WTC11 (cell line): ENCODE measurements around the gene NCAM2. TPM values are rescaled to one million over a fixed set of nuclear protein-coding genes. Genes with fewer than 3 reads are reported as not detected.

ENCODE experiments used
- ATAC-seq: fragments of 200-7000 bp; cut with Tn5 transposase; 2 replicates; pipeline ENCODE4 v1.10.0; 2021; ENCODE audit warnings: mild to moderate bottlenecking, moderate library complexity
- CTCF ChIA-PET: fragments of 300-600 bp; sonication (Branson Sonifier 250); formaldehyde crosslinking; loops from one replicate; lab custom pipeline; 2021; ENCODE audit warnings: antibody characterized with exemption; lab: Charles Lee
- POLR2A ChIA-PET: fragments of 350-600 bp; sonication (Branson Sonifier 250); formaldehyde crosslinking; loops from one replicate; lab custom pipeline; 2021; ENCODE audit warnings: antibody characterized with exemption; lab: Charles Lee
- DNase-seq: peaks from one replicate; pipeline ENCODE4 v3.0.0; 2021; ENCODE audit warnings: low spot score
- H3K27ac Mint-ChIP-seq: 2 replicates; pipeline ENCODE4 v1.8.0; 2021; ENCODE audit warnings: mixed read lengths
- H3K27me3 Mint-ChIP-seq: 2 replicates; pipeline ENCODE4 v1.8.0; 2021; ENCODE audit warnings: low read depth, mild to moderate bottlenecking, moderate library complexity, mixed read lengths
- H3K36me3 Mint-ChIP-seq: 2 replicates; pipeline ENCODE4 v1.8.0; 2021; ENCODE audit warnings: mixed read lengths
- H3K4me1 Mint-ChIP-seq: 2 replicates; pipeline ENCODE4 v1.8.0; 2022; ENCODE audit warnings: mixed read lengths
- H3K4me3 Mint-ChIP-seq: 2 replicates; pipeline ENCODE4 v1.8.0; 2021; ENCODE audit warnings: mild to moderate bottlenecking, moderate library complexity, mixed read lengths
- H3K9me3 Mint-ChIP-seq: 2 replicates; pipeline ENCODE4 v1.8.0; 2021; ENCODE audit warnings: mixed read lengths
- ATF3 ChIP-seq: sonication (generic); formaldehyde crosslinking; conservative IDR thresholded peaks from 2 replicates; pipeline ENCODE4 v1.8.1; 2022; ENCODE audit warnings: mild to moderate bottlenecking, missing genetic modification reagents
- CREM ChIP-seq: sonication (generic); formaldehyde crosslinking; IDR thresholded peaks from 2 replicates; pipeline ENCODE4 v1.8.1; 2022; ENCODE audit warnings: mild to moderate bottlenecking, missing genetic modification reagents, moderate library complexity
- ERG ChIP-seq: fragments of 250-450 bp; sonication (Bioruptor Pico); IDR thresholded peaks from 2 replicates; pipeline ENCODE4 v1.8.0; 2021; ENCODE audit warnings: mild to moderate bottlenecking
- ESRRA ChIP-seq: sonication (generic); formaldehyde crosslinking; IDR thresholded peaks from 2 replicates; pipeline ENCODE4 v1.8.1; 2022; ENCODE audit warnings: mild to moderate bottlenecking, missing genetic modification reagents, borderline replicate concordance
- FOXJ3 ChIP-seq: sonication (generic); formaldehyde crosslinking; IDR thresholded peaks from 2 replicates; pipeline ENCODE4 v1.9.0; 2021; ENCODE audit warnings: missing genetic modification reagents, mild to moderate bottlenecking, borderline replicate concordance
- GTF2I ChIP-seq: fragments of 250-450 bp; sonication (Bioruptor Pico); conservative IDR thresholded peaks from 2 replicates; pipeline ENCODE4 v1.4.0; 2021; ENCODE audit warnings: mild to moderate bottlenecking
- NFATC4 ChIP-seq: fragments of 250-450 bp; sonication (Bioruptor Pico); IDR thresholded peaks from 2 replicates; pipeline ENCODE4 v1.9.0; 2021; ENCODE audit warnings: mild to moderate bottlenecking
- OVOL2 ChIP-seq: fragments of 250-450 bp; sonication (Bioruptor Pico); IDR thresholded peaks from 2 replicates; pipeline ENCODE4 v1.9.0; 2021; ENCODE audit warnings: mild to moderate bottlenecking, borderline replicate concordance
- PRRX2 ChIP-seq: fragments of 250-450 bp; sonication (Bioruptor Pico); IDR thresholded peaks from 2 replicates; pipeline ENCODE4 v1.8.0; 2021; ENCODE audit warnings: mild to moderate bottlenecking
- SMAD3 ChIP-seq: sonication (generic); formaldehyde crosslinking; IDR thresholded peaks from 2 replicates; pipeline ENCODE4 v1.8.0; 2022; ENCODE audit warnings: missing genetic modification reagents, mild to moderate bottlenecking, borderline replicate concordance
- SMAD4 ChIP-seq: sonication (generic); formaldehyde crosslinking; IDR thresholded peaks from 2 replicates; pipeline ENCODE4 v1.8.0; 2022; ENCODE audit warnings: mild to moderate bottlenecking, missing genetic modification reagents
- TEAD4 ChIP-seq: sonication (generic); formaldehyde crosslinking; IDR thresholded peaks from 2 replicates; pipeline ENCODE4 v1.8.0; 2022; ENCODE audit warnings: mild to moderate bottlenecking, missing genetic modification reagents
- ZMAT4 ChIP-seq: fragments of 250-450 bp; sonication (Bioruptor Pico); IDR thresholded peaks from 2 replicates; pipeline ENCODE4 v1.9.0; 2021; ENCODE audit warnings: mild to moderate bottlenecking
- ZNF138 ChIP-seq: sonication (generic); formaldehyde crosslinking; conservative IDR thresholded peaks from 2 replicates; pipeline ENCODE4 v1.8.1; 2022; ENCODE audit warnings: mild to moderate bottlenecking, moderate library complexity, missing genetic modification reagents
- ZNF416 ChIP-seq: fragments of 250-450 bp; sonication (Bioruptor Pico); IDR thresholded peaks from 2 replicates; pipeline ENCODE4 v1.9.0; 2021; ENCODE audit warnings: mild to moderate bottlenecking, inconsistent platforms
- ZNF423 ChIP-seq: fragments of 250-450 bp; sonication (Bioruptor Pico); IDR thresholded peaks from 2 replicates; pipeline ENCODE4 v2.1.2; 2022; ENCODE audit warnings: mild to moderate bottlenecking, moderate library complexity
- ZNF532 ChIP-seq: fragments of 250-450 bp; sonication (Bioruptor Pico); IDR thresholded peaks from 2 replicates; pipeline ENCODE4 v1.9.0; 2021; ENCODE audit warnings: mild to moderate bottlenecking, borderline replicate concordance
- total RNA-seq: library from RNA; stranded (reverse); gene quantifications from 3 replicates; pipeline ENCODE4 v1.2.3, GENCODE V29; 2021
- TF ChIP-seq, protein P1 (sequence below): sonication (generic); formaldehyde crosslinking; IDR thresholded peaks from 2 replicates; pipeline ENCODE4 v1.8.1; 2023; ENCODE audit warnings: mild to moderate bottlenecking, missing genetic modification reagents, borderline replicate concordance
- TF ChIP-seq, protein P2 (sequence below): sonication (generic); formaldehyde crosslinking; IDR thresholded peaks from 2 replicates; pipeline ENCODE4 v1.8.1; 2022; ENCODE audit warnings: low read depth, missing genetic modification reagents, borderline replicate concordance
- TF ChIP-seq, protein P3 (sequence below): sonication (generic); formaldehyde crosslinking; IDR thresholded peaks from 2 replicates; pipeline ENCODE4 v1.8.1; 2022; ENCODE audit warnings: missing genetic modification reagents, borderline replicate concordance

NCAM2 gene
- total RNA-seq, 1 experiment from 2014 or later: 1.6 TPM

GRCh38 chr21:21137986-21138385 lies 139.8 kb downstream of the NCAM2 start:
- no peak for DNase-seq
- Mint-ChIP-seq H3K9me3 (no peaks in the 10 kb centered on the region), H3K36me3 (no peaks in the 10 kb centered on the region), H3K4me3 (no peak overlapping the region), H3K27ac (no peak overlapping the region), H3K27me3 (no peaks in the 10 kb centered on the region), H3K4me1 (0 out of 2 replicates have a peak, but pooled peaks cover 2% of the 10 kb centered on the region)
- TF ChIP-seq CREM (CRISPR knock-in tag) (no peak), NFATC4 (CRISPR knock-in tag) (no peak), ESRRA (CRISPR knock-in tag) (no peak)
- ChIA-PET CTCF (no interaction called here), POLR2A (no interaction called here)
- ATAC-seq: no peak

DNA sequence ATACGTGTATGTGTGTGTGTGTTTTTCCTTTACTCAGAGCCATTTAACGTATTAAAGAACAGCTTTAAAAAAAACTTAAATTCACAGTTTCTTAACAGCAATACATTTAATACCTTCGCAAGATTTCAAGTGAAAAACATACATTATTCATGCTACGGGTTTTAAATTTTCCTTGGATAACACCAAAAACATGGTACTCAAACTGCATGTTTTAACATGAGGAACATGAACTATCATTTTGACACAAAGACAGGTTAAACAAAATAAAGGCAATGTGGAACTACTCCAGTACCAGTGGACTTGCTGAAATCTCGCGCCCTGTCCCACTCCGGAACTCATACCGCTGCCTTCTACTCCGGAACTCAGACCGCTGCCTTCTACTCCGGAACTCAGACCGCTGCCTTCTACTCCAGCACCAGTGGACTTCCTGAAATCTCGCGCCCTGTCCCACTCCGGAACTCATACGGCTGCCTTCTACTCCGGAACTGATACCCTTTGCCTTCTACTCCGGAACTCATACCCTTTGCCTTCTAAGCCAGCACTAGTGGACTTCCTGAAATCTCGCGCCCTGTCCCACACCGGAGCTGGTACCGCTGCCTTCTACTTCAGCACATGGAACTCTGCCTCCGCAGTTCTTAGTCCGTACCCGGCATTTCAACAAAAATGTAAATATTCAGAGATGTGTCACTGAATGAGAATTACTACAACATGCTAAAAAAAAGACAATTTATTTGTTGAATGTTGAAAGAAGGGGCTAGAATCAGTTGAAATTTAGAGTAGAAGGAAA lies 148.6 kb downstream of the NCAM2 start:
- Mint-ChIP-seq H3K27me3 (no peaks in the 10 kb centered on the region), H3K9me3 (no peaks in the 10 kb centered on the region), H3K4me1 (peaks cover 5% of the 10 kb centered on the region; the same call in 1 of the 2 replicates), H3K36me3 (no peaks in the 10 kb centered on the region), H3K27ac (no peak overlapping the region), H3K4me3 (no peak overlapping the region)
- DNase-seq (no peak), ATAC-seq (no peak)
- CTCF ChIA-PET: no interaction called here
- POLR2A ChIA-PET: no interaction called here
- TF ChIP-seq SMAD3 (no peak), ZNF138 (CRISPR knock-in tag) (no peak), SMAD4 (CRISPR knock-in tag) (no peak), ZNF423 (no peak), FOXJ3 (no peak), OVOL2 (CRISPR knock-in tag) (no peak), ZNF416 (CRISPR knock-in tag) (no peak), GTF2I (CRISPR knock-in tag) (no peak), ZMAT4 (CRISPR knock-in tag) (no peak), ZNF532 (no peak), PRRX2 (CRISPR knock-in tag) (no peak), ATF3 (CRISPR knock-in tag) (no peak), ERG (CRISPR knock-in tag) (no peak), TEAD4 (CRISPR knock-in tag) (no peak)
- TF ChIP-seq, protein P1, sequence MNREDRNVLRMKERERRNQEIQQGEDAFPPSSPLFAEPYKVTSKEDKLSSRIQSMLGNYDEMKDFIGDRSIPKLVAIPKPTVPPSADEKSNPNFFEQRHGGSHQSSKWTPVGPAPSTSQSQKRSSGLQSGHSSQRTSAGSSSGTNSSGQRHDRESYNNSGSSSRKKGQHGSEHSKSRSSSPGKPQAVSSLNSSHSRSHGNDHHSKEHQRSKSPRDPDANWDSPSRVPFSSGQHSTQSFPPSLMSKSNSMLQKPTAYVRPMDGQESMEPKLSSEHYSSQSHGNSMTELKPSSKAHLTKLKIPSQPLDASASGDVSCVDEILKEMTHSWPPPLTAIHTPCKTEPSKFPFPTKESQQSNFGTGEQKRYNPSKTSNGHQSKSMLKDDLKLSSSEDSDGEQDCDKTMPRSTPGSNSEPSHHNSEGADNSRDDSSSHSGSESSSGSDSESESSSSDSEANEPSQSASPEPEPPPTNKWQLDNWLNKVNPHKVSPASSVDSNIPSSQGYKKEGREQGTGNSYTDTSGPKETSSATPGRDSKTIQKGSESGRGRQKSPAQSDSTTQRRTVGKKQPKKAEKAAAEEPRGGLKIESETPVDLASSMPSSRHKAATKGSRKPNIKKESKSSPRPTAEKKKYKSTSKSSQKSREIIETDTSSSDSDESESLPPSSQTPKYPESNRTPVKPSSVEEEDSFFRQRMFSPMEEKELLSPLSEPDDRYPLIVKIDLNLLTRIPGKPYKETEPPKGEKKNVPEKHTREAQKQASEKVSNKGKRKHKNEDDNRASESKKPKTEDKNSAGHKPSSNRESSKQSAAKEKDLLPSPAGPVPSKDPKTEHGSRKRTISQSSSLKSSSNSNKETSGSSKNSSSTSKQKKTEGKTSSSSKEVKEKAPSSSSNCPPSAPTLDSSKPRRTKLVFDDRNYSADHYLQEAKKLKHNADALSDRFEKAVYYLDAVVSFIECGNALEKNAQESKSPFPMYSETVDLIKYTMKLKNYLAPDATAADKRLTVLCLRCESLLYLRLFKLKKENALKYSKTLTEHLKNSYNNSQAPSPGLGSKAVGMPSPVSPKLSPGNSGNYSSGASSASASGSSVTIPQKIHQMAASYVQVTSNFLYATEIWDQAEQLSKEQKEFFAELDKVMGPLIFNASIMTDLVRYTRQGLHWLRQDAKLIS (CRISPR knock-in tag): no peak
- TF ChIP-seq, protein P2, sequence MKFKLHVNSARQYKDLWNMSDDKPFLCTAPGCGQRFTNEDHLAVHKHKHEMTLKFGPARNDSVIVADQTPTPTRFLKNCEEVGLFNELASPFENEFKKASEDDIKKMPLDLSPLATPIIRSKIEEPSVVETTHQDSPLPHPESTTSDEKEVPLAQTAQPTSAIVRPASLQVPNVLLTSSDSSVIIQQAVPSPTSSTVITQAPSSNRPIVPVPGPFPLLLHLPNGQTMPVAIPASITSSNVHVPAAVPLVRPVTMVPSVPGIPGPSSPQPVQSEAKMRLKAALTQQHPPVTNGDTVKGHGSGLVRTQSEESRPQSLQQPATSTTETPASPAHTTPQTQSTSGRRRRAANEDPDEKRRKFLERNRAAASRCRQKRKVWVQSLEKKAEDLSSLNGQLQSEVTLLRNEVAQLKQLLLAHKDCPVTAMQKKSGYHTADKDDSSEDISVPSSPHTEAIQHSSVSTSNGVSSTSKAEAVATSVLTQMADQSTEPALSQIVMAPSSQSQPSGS (CRISPR knock-in tag): no peak
- TF ChIP-seq, protein P3, sequence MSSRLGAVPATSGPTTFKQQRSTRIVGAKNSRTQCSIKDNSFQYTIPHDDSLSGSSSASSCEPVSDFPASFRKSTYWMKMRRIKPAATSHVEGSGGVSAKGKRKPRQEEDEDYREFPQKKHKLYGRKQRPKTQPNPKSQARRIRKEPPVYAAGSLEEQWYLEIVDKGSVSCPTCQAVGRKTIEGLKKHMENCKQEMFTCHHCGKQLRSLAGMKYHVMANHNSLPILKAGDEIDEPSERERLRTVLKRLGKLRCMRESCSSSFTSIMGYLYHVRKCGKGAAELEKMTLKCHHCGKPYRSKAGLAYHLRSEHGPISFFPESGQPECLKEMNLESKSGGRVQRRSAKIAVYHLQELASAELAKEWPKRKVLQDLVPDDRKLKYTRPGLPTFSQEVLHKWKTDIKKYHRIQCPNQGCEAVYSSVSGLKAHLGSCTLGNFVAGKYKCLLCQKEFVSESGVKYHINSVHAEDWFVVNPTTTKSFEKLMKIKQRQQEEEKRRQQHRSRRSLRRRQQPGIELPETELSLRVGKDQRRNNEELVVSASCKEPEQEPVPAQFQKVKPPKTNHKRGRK (CRISPR knock-in tag): no peak
